Measurements from ENCODE around the gene CLTCL1. TPM values are rescaled to one million over a fixed set of nuclear protein-coding genes. Genes with fewer than 3 reads are reported as not detected.
A peak's percentile ranks its signal among the peaks of the same experiment; 100 is the strongest.

CLTCL1 gene
- total RNA-seq, 1 experiment from 2014 or later = 7.9 TPM

DNA sequence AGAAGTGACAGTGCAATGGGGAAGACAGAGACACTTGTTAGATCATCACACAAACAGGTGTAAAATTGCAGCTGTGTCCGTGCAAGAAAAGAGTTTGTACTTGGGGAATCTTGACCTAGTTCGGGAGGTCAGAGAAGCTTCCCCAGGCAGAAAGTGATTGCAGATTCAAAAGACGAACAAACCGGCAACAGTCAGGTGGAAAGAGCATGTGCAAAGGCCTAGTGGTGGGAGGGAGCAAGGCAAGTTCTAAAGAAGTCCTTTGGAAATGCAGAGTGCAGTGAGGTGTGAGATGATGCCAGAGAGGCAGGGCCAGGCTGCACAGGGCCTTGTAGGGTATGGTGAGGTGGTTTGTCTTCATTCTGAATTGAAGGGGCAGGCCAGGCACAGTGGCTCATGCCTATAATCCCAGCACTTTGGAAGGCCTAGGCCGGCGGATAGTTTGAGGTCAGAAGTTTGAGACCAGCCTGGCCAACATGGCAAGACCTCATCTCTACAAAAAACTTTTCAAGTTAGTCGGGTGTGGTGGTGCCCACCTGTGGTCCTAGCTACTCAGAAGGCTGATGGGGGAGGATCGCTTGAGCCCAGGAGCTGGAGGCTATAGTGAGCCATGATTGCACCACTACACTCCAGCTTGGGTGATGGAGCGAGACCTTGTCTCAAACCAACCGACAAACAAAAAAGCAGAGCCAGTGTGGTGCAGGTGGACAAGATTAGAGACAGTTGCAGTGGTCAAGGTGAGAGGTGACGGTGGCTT is 145.1 kb downstream of the CLTCL1 start:
- Histone ChIP-seq H3K9me3 (no peaks in the 10 kb centered on the region), H3K27me3 (replicated peaks; ENCODE audit: control insufficient read depth, insufficient read depth, low read length) (no peaks in the 10 kb centered on the region), H3K4me3 (ENCODE audit: low read depth, low read length) (no peak overlapping the region), H3K36me3 (ENCODE audit: control insufficient read depth, insufficient read depth, low read length) (peaks cover 2% of the 10 kb centered on the region; the same call in 1 of the 2 replicates), H3K4me1 (peaks cover 4% of the 10 kb centered on the region; the same call in 1 of the 2 replicates)
- no peak overlapping the region for H3K4me3 Mint-ChIP-seq (ENCODE audit: unreplicated experiment)
- intact Hi-C loops (cut with micrococcal nuclease; ENCODE audit: unreplicated experiment) = no loop called here
- H3K9me3 Mint-ChIP-seq (ENCODE audit: unreplicated experiment) = no peaks in the 10 kb centered on the region
- DNase-seq = no peak
- ChIA-PET POLR2A (no interaction called here), CTCF (interaction anchor here (0.8 kb wide), 1 partner anchor 16 kb away, joined by 3 read pairs; no protein-coding TSS in a partner anchor)
- H3K36me3 Mint-ChIP-seq (ENCODE audit: insufficient read depth, unreplicated experiment) = peaks cover 14% of the 10 kb centered on the region
- BruUV-seq (replicated peaks) = no TSS peak
- H3K27ac Mint-ChIP-seq (ENCODE audit: unreplicated experiment) = no peak overlapping the region
- peaks cover 8% of the 10 kb centered on the region for H3K4me1 Mint-ChIP-seq (ENCODE audit: low read depth, unreplicated experiment)
- TF ChIP-seq, protein P1, sequence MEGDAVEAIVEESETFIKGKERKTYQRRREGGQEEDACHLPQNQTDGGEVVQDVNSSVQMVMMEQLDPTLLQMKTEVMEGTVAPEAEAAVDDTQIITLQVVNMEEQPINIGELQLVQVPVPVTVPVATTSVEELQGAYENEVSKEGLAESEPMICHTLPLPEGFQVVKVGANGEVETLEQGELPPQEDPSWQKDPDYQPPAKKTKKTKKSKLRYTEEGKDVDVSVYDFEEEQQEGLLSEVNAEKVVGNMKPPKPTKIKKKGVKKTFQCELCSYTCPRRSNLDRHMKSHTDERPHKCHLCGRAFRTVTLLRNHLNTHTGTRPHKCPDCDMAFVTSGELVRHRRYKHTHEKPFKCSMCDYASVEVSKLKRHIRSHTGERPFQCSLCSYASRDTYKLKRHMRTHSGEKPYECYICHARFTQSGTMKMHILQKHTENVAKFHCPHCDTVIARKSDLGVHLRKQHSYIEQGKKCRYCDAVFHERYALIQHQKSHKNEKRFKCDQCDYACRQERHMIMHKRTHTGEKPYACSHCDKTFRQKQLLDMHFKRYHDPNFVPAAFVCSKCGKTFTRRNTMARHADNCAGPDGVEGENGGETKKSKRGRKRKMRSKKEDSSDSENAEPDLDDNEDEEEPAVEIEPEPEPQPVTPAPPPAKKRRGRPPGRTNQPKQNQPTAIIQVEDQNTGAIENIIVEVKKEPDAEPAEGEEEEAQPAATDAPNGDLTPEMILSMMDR (IDR thresholded peaks at IDR 0.05; ENCODE audit: insufficient read depth in 1 of 2, low read depth in 1 of 2, low read length in 1 of 2, severe bottlenecking in 1 of 2, unreplicated experiment in 1 of 2) = no peak
- peaks cover 11% of the 10 kb centered on the region for H3K27me3 Mint-ChIP-seq (ENCODE audit: insufficient read depth, unreplicated experiment)

DNA sequence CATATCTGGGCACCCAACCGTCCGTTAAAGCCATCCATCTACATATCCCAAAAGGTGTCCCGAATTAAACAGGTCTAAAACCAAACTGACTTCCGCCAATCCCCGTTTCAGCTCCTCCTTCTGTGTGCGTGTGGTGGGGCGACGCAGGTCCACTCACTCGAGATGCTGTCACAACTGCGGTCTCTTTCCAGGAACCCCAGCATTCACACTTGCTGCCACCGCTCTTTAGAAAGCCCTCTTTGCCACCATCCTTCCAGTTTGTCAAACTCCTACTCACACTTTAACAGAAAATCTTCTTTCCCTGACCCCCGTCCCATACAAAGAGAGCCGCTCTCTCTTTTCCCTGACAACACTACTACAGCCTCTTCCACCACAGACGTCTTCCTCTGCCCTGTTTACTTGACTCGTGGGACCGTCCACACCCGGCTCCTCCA is 147.5 kb downstream of the CLTCL1 start:
- H3K4me3 ChIP-seq (ENCODE audit: low read depth, low read length) = peak overlapping the region; percentile 81
- peak overlapping the region; percentile 92 for H3K27ac Mint-ChIP-seq (ENCODE audit: unreplicated experiment)
- DNase-seq = no peak
- peaks cover 2% of the 10 kb centered on the region; the same call in 1 of the 2 replicates for H3K36me3 ChIP-seq (ENCODE audit: control insufficient read depth, insufficient read depth, low read length)
- H3K4me1 ChIP-seq = peaks cover 4% of the 10 kb centered on the region; the same call in 1 of the 2 replicates
- H3K4me1 Mint-ChIP-seq (ENCODE audit: low read depth, unreplicated experiment) = peaks cover 8% of the 10 kb centered on the region
- ChIA-PET CTCF (interaction anchor here (0.8 to 1.6 kb wide), 10 partner anchors 13 to 486 kb away, joined by 3 to 8 read pairs (median 4); partner anchors contain the start of genes DGCR2, SLC25A1 and TSSK2), POLR2A (interaction anchor here (1.0 to 1.3 kb wide), 5 partner anchors 17 to 147 kb away, joined by 4 to 11 read pairs (median 6); partner anchors contain the start of genes CLTCL1, DGCR2 and SLC25A1)
- TSS peak; percentile 64 for BruUV-seq (replicated peaks)
- TF ChIP-seq, protein P1 (IDR thresholded peaks at IDR 0.05; ENCODE audit: insufficient read depth in 1 of 2, low read depth in 1 of 2, low read length in 1 of 2, severe bottlenecking in 1 of 2, unreplicated experiment in 1 of 2) = no peak
- peaks cover 4% of the 10 kb centered on the region for H3K27me3 Mint-ChIP-seq (ENCODE audit: insufficient read depth, unreplicated experiment)
- H3K27me3 ChIP-seq (replicated peaks; ENCODE audit: control insufficient read depth, insufficient read depth, low read length) = no peaks in the 10 kb centered on the region
- H3K9me3 Mint-ChIP-seq (ENCODE audit: unreplicated experiment) = no peaks in the 10 kb centered on the region
- intact Hi-C loops (cut with micrococcal nuclease; ENCODE audit: unreplicated experiment) = loop anchor here (5.0 kb wide), 1 partner anchor 33 kb away; the partner anchor contains the start of gene SLC25A1
- peak overlapping the region; percentile 97 for H3K4me3 Mint-ChIP-seq (ENCODE audit: unreplicated experiment)
- peaks cover 23% of the 10 kb centered on the region for H3K36me3 Mint-ChIP-seq (ENCODE audit: insufficient read depth, unreplicated experiment)
- no peaks in the 10 kb centered on the region for H3K9me3 ChIP-seq

DNA sequence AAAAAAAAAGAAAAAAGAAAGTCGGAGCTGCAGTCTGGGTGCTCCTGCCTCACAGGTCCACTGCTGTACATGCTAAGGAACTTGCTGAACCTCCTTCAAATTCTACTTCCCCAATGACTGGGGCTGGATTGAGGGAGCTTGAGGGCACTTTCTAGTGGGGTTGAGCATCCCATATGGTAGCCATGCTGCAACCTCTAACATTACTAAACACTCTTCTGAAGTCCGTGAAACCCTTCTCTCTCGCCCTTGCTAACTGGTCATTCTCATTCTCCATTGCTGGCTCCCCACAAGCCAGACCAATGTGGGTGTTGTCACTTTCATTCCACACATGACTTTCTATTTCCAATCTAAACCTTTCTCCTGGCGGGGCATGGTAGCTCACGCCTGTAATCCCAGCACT is 148.3 kb downstream of the CLTCL1 start:
- peaks cover 8% of the 10 kb centered on the region for H3K4me1 Mint-ChIP-seq (ENCODE audit: low read depth, unreplicated experiment)
- H3K4me3 ChIP-seq (ENCODE audit: low read depth, low read length) = no peak overlapping the region
- H3K36me3 ChIP-seq (ENCODE audit: control insufficient read depth, insufficient read depth, low read length) = peaks cover 2% of the 10 kb centered on the region; the same call in 1 of the 2 replicates
- no peaks in the 10 kb centered on the region for H3K27me3 ChIP-seq (replicated peaks; ENCODE audit: control insufficient read depth, insufficient read depth, low read length)
- no peak overlapping the region for H3K27ac Mint-ChIP-seq (ENCODE audit: unreplicated experiment)
- ChIA-PET CTCF (interaction anchor here (1.6 kb wide), 1 partner anchor 37 kb away, joined by 5 read pairs; no protein-coding TSS in a partner anchor), POLR2A (no interaction called here)
- intact Hi-C loops (cut with micrococcal nuclease; ENCODE audit: unreplicated experiment) = loop anchor here (5.0 kb wide), 1 partner anchor 34 kb away; the partner anchor contains the start of gene SLC25A1
- no peak for DNase-seq
- no TSS peak for BruUV-seq (replicated peaks)
- H3K27me3 Mint-ChIP-seq (ENCODE audit: insufficient read depth, unreplicated experiment) = peaks cover 4% of the 10 kb centered on the region
- peaks cover 4% of the 10 kb centered on the region; the same call in 1 of the 2 replicates for H3K4me1 ChIP-seq
- no peaks in the 10 kb centered on the region for H3K9me3 Mint-ChIP-seq (ENCODE audit: unreplicated experiment)
- H3K36me3 Mint-ChIP-seq (ENCODE audit: insufficient read depth, unreplicated experiment) = peaks cover 23% of the 10 kb centered on the region
- TF ChIP-seq, protein P1 (IDR thresholded peaks at IDR 0.05; ENCODE audit: insufficient read depth in 1 of 2, low read depth in 1 of 2, low read length in 1 of 2, severe bottlenecking in 1 of 2, unreplicated experiment in 1 of 2) = no peak
- H3K4me3 Mint-ChIP-seq (ENCODE audit: unreplicated experiment) = peak overlapping the region; percentile 97
- H3K9me3 ChIP-seq = no peaks in the 10 kb centered on the region

Data from Caco-2 (cell line).